ENCODE results near the gene USHBP1.

DNA sequence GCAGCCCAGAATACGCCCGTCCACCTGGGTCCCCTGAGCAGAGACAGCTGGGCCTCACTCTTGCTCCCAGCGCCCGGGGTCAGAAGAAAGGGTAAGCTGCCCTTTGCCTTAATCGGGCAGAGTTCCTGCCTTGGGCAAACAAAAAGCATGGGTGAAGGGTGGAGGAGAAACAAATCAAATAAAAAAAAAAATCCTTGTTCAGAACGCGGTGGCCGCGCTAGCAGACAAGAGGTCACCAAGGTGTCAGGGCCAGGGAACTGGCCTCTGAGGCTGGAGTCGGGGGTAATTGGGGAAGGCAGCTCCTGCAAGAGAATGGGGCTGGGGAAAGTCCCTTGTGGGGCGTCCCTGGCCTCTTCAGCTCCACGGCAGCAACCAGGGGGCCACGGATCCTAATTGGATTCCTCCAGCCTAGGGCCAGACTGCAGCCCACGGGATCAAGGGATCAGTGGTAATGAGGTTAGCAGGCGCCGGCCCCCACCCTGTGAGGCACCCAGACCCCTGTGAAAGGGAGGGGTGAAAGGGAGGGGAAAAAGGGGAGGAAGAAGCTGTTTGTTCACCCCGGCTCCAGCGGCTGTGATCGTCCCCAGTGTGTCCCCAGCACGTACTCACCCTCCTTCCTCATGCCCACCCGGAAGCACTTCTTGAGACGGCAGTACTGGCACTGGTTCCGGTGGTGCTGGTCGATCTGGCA, 24.3 kb downstream of the USHBP1 start:
- TF ChIP-seq, protein P1, sequence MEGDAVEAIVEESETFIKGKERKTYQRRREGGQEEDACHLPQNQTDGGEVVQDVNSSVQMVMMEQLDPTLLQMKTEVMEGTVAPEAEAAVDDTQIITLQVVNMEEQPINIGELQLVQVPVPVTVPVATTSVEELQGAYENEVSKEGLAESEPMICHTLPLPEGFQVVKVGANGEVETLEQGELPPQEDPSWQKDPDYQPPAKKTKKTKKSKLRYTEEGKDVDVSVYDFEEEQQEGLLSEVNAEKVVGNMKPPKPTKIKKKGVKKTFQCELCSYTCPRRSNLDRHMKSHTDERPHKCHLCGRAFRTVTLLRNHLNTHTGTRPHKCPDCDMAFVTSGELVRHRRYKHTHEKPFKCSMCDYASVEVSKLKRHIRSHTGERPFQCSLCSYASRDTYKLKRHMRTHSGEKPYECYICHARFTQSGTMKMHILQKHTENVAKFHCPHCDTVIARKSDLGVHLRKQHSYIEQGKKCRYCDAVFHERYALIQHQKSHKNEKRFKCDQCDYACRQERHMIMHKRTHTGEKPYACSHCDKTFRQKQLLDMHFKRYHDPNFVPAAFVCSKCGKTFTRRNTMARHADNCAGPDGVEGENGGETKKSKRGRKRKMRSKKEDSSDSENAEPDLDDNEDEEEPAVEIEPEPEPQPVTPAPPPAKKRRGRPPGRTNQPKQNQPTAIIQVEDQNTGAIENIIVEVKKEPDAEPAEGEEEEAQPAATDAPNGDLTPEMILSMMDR (IDR thresholded peaks at IDR 0.05) = no peak
- no peak for TF ChIP-seq POLR2A (IDR thresholded peaks at IDR 0.05)

Measured in right lobe of liver (tissue), 4 donors.